GM23248 (cell line): ENCODE data around the gene ABCA3.

Source experiments
- EZH2 ChIP-seq: fragments of 200-600 bp; sonication (generic); IDR thresholded peaks from 2 replicates; pipeline ENCODE4 v1.6.1; 2018; ENCODE audit warnings: antibody characterized with exemption, mild to moderate bottlenecking; ENCODE audit not compliant: insufficient read depth, poor library complexity, severe bottlenecking
- EZH2phosphoT487 ChIP-seq: fragments of 200-600 bp; sonication (generic); IDR thresholded peaks from 2 replicates; pipeline ENCODE4 v1.6.1; 2018; ENCODE audit warnings: antibody characterized with exemption, moderate library complexity, mild to moderate bottlenecking, low read depth; ENCODE audit not compliant: insufficient read depth

DNA sequence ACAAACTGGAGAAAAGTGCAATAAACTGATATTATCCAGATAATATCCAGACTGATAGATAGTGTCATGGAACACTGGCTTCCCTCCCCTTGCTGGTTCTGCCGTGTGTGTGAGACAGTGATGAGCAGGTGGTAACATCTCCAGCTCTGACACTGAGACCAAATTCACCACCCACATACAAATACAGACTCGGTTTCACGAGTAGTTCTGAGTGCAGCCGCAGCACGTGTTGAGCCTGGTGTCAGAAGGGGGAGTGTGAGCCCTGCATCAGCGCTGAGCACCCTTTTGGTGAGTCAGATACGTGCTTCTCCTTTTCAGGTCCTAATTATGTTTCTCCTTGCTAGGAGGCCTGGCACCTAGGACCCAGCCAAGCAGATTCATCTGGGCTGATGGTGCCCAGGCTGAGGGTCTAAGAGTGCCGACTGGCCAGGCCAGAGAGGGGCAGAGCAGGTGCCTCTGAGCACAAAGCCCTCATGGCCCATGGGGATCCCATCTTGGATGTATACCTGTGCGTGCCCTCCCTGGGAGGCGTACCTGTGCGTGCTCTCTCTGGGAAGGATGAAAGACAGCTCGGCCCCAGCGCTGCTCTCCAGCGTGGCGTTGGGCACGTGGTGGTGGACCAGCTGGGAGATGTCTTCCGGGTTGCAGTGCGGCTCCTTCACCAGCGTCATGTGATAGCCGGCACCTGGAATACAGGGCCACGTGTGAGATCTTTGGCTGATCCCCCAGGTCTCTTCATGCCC lies 45.3 kb downstream of the ABCA3 start:
- no peak for TF ChIP-seq EZH2
- no peak for TF ChIP-seq EZH2phosphoT487
